OCI-M1 (cell line): ENCODE measurements around the gene FGGY.
"Not testable (repeated sequence)": the region's sequence is repeated elsewhere in the genome, so short reads cannot be mapped to it uniquely, and the experiment has no call there.

ENCODE experiments used
- DNase-seq: peaks from one replicate; lab custom pipeline; 2025; lab: John Stamatoyannopoulos, UW

Gene FGGY

GRCh38 chr1:59482986-59483385, 186.1 kb downstream of the FGGY start:
- DNase-seq = no peak

- no peak for DNase-seq
These were observed 187.2 kb downstream of the FGGY start for GRCh38 chr1:59484096-59484495.

GRCh38 chr1:59485171-59485570, 188.3 kb downstream of the FGGY start:
- no peak for DNase-seq

GRCh38 chr1:59485949-59486348, 189.1 kb downstream of the FGGY start:
- DNase-seq = peak; percentile 11

GRCh38 chr1:59486615-59487014, 189.7 kb downstream of the FGGY start:
- no peak for DNase-seq

GRCh38 chr1:59487335-59488031, 190.6 kb downstream of the FGGY start:
- peak; percentile 39 for DNase-seq

- DNase-seq = no peak
These were observed 195.6 kb downstream of the FGGY start for GRCh38 chr1:59492500-59492899.

- DNase-seq = peak; percentile 68
These were observed 197.4 kb downstream of the FGGY start for GRCh38 chr1:59494145-59494833.

GRCh38 chr1:59496156-59496555, 199.3 kb downstream of the FGGY start:
- not testable (repeated sequence) for DNase-seq

- DNase-seq = no peak
These were observed 200.7 kb downstream of the FGGY start for GRCh38 chr1:59497616-59498015.

GRCh38 chr1:59498640-59499039, 201.7 kb downstream of the FGGY start:
- peak; percentile 59 for DNase-seq

GRCh38 chr1:59499273-59499942, 202.5 kb downstream of the FGGY start:
- peak; percentile 37 for DNase-seq

GRCh38 chr1:59499943-59500569, 203.2 kb downstream of the FGGY start:
- DNase-seq = no peak

GRCh38 chr1:59500950-59501742, 204.3 kb downstream of the FGGY start:
- no peak for DNase-seq

GRCh38 chr1:59502009-59502691, 205.3 kb downstream of the FGGY start:
- peak; percentile 8 for DNase-seq

- DNase-seq = no peak
These were observed 207.4 kb downstream of the FGGY start for GRCh38 chr1:59504276-59504675.

- DNase-seq = no peak
These were observed 208.7 kb downstream of the FGGY start for GRCh38 chr1:59505596-59506028.

GRCh38 chr1:59506952-59507351, 210.1 kb downstream of the FGGY start:
- peak; percentile 74 for DNase-seq

GRCh38 chr1:59509341-59509875, 212.5 kb downstream of the FGGY start:
- no peak for DNase-seq

- DNase-seq = no peak
These were observed 213.4 kb downstream of the FGGY start for GRCh38 chr1:59510249-59510648.
